SK-MEL-5 (cell line): ENCODE results near the gene RFPL2. TPM values are rescaled to one million over a fixed set of nuclear protein-coding genes. Genes with fewer than 3 reads are reported as not detected.
"Not testable (repeated sequence)": the region's sequence is repeated elsewhere in the genome, so short reads cannot be mapped to it uniquely, and the experiment has no call there.

Experiments used
- DNase-seq: peaks from one replicate; pipeline ENCODE4 v3.0.0-alpha.2; 2016; ENCODE audit warnings: low read depth, low spot score
- in situ Hi-C: cut with HindIII; loops from 2 replicates; pipeline ENCODE4 v1.10.0; 2016; ENCODE audit warnings: low sequenced_read_pairs, high pct_unique_total_duplicates, low pct_unique_long_range_greater_than_20kb
- total RNA-seq: library from RNA; depleted of rRNA; stranded (reverse); fragments of >200 nt; shearing (Covaris generic); gene quantifications from 2 replicates; pipeline ENCODE4 v1.2.3, GENCODE V29; 2014

Gene RFPL2
- total RNA-seq, 1 experiment from 2014 or later, result 4.1 TPM

- DNase-seq, result no peak
- in situ Hi-C loops, result no loop called here
Observed at GRCh38 chr22:32208681-32209080, 3.8 kb upstream of the RFPL2 start.

DNA sequence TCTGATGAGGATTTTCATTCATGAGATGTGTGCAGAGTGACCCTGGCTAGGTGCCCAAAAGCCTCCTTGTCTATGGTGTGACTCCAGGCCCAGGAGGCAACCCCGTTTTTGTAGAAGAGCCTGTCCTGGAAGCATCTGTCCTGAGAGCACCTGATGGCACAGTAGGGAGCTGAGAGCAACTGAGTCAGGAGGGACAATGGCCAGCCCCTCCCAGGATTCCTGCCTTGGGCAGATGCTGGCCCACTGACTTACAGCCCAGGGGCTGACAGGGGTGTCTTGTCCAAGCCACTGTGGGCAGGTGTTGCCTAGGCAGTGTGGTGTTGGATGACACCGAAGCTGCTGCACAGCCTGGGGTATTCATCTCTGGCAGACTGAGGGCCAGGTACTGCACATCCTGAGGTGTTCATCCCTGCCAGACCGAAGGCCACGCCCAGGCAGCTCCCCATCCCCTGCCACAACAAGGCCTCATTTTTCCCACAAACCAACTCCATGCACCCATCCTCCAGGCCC is 3.2 kb upstream of the RFPL2 start:
- DNase-seq, result no peak

DNA sequence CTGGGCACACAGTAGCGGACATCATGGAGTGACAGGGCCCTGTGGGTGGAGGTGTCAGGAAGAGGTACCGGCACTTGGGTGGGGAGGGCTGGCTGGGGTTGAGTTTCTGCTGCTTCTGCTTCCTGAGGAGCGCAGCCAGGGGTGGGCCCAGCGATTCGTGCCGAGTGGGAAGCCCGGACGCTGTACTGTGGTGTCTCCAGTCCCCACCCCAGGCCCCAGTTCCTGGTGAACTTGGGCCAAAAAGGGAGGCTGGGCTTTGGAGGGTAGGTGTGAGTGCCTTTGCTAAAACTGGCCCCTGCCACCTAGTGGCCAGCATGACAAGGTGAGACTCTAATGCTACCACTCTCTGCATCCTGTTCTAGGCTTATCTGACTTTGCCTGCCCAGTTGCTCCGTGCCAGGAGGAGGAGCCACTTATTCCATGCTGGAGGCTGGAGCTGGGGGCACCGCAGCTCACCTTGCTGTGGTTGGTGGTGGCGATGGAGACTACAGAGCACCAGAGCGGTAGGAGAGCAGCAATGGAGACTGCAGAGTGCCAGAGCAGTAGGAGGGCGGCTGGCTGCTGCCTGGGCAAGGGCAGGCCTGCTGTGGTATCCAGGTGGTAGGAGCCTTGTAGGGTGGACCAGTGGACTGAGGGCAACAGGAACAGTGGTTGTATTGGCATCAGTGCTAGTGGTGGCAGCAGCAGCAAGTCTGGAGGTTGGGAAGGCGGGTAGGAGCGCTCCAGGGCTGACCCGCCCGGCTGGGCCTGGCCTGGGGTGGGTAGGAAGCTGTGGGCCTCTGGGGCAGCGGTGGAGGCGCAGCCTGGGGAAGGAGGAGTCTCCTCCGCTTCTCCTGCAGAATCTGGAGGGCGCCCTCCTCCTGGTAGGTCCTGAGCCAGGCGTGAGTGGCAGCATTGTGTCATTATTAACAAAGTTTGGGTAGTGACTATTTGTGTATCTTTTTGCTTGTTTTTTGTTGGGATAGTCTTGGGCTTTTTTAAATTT is 2.2 kb upstream of the RFPL2 start:
- in situ Hi-C loops, result no loop called here
- DNase-seq, result peak; percentile 93

More for the DNA sequence above, 3.2 kb upstream of the RFPL2 start:
- in situ Hi-C loops, result no loop called here

- in situ Hi-C loops, result no loop called here
- DNase-seq, result no peak
Observed at GRCh38 chr22:32205974-32206773, 1.3 kb upstream of the RFPL2 start.

- no peak for DNase-seq
- in situ Hi-C loops, result no loop called here
Observed at GRCh38 chr22:32204040-32204855, 625 bp downstream of the RFPL2 start.

- DNase-seq, result no peak
- in situ Hi-C loops, result no loop called here
Observed at GRCh38 chr22:32203181-32204039, 1.5 kb downstream of the RFPL2 start.

DNA sequence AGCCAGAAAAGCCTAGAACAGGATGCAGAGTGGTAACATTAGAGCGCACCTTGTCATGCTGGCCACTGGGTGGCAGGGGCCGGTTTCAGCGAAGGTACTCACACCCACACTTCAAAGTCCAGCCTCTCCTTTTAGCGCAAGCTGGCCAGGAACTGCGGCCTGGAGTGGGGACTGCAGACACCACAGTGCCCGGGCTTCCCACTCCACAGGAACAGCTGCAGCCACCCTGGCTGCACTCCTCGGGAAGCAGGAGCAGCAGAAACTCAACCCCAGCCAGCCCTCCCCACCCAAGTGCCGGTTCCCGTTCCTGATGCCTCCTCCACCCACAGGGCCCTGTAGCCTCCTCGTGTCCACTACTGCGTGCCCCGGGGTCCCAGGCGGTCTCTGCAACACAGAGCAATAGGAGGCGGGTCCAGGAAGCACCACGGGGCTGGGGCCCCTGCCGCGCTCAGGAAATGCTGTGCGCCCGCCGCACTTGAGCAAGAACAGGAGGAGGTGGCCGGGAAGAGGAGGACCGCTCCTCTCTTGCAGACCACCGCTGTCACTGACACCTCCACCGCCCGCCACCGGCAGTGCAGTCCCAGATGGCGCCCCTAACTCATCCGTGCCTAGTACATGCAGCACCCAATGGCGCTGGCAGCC is 2.2 kb downstream of the RFPL2 start:
- in situ Hi-C loops, result no loop called here
- peak; percentile 79 for DNase-seq

DNA sequence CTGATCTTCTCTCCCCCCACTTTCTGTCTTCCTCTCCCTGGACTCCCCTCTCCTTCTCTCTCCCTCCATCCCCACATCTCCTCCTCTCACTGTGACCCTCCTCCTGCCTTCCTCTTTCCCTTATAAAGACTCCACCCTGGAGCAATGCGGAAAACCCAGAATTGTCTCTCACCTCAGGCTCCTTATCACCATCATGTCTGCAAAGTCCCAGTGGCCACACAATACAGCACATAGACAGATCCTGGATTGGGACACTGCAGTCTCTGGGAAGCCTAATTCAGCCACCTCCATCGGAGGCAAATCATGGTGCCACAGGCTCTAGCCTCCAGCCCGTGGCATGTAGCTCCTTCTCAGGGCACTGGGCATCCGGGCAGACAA is 2.7 kb downstream of the RFPL2 start:
- in situ Hi-C loops, result no loop called here
- no peak for DNase-seq

DNA sequence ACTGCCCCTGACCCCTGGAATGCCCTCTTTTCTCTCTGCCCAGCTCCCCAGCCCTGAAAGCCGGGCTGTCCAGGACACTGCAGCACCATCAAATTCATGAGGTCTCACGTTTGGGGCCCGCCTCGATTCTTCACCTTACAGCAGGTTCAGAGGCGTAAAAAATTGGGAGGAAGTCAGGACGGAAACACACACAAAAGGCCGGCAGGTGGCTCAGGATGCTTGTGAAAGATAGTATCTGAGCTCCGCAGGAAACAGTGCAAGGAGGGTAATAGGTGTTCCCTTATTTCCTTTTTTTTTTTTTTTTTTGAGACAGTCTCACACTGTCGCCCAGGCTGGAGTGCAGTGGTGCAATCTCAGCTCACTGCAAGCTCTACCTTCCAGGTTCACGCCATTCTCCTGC is 4.1 kb downstream of the RFPL2 start:
- DNase-seq, result no peak
- in situ Hi-C loops, result no loop called here

GRCh38 chr22:32199961-32200360 is 4.9 kb downstream of the RFPL2 start:
- no peak for DNase-seq
- in situ Hi-C loops, result no loop called here

DNA sequence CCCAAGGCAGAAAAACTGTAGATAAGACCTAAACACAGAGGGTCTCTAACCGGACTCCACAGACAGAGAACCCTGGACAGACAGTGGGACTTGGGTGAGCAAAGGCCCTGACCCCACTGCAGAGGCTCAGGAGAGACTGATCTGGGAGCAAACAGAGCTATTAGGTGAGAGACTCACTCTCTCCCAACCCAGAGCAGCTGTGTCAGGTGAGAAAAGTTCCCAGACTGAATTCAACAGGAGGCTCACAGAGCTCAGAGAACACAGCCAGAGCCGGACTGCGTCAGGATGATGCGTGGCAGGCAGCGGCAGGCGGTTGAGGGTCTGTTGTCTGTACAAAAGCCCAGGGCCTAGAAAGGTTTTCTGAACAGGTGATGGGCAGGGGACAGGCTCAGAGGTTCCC is 5.5 kb downstream of the RFPL2 start:
- in situ Hi-C loops, result no loop called here
- DNase-seq, result no peak

DNA sequence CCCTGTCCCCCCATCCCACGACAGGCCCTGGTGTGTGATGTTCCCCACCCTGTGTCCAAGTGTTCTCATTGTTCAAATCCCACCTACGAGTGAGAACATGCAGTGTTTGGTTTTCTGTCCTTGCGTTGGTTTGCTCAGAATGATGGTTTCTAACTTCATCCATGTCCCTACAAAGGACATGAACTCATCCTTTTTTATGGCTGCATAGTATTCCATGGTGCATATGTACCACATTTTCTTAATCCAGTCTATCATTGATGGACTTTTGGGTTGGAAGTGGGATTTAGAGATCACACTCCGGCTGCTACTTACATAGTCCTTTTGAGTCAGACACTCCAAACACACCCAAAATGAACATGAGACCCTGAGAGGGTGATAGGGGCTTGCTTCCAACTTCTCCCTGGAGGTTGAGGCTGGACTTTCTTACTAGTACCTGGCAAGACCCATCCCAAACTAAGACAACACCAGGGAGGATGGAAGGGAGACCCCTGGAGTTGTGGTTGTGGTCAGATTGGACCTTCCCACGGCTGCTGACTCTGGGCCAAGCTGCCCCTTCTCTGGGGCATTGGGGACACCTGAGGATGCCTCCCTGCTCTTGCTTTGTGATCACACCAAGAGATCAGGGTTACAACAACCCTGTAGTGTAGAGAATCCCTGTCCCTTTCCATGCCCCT is 7.2 kb downstream of the RFPL2 start:
- in situ Hi-C loops, result not testable (repeated sequence)

GRCh38 chr22:32195900-32196299 is 9.0 kb downstream of the RFPL2 start:
- DNase-seq, in situ Hi-C loops: not testable (repeated sequence)

More for the DNA sequence above, 7.2 kb downstream of the RFPL2 start:
- not testable (repeated sequence) for DNase-seq

DNA sequence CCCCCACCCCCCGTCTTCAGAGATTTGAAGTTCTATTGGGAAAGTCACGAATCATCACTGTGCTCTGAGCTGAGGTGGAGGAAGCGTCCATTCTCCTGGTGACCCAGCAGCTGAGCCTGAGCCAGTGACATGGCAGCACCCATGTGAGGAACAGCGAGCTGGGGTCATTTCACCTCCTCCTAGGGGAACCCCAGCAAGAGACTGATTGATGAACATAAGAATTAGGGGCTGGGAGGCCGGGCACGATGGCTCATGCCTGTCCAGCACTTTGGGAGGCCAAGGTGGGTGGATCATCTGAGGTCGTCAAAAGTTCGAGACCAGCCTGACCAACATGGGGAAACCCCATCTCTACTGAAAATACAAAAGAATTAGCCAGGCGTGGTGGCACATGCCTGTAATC is 11.5 kb downstream of the RFPL2 start:
- in situ Hi-C loops, DNase-seq: not testable (repeated sequence)

- in situ Hi-C loops, DNase-seq: not testable (repeated sequence)
Observed at GRCh38 chr22:32191021-32191420, 13.9 kb downstream of the RFPL2 start.

- DNase-seq, result no peak
- in situ Hi-C loops, result no loop called here
Observed at GRCh38 chr22:32185821-32186220, 19.1 kb downstream of the RFPL2 start.
